Raji (cell line): ENCODE data around the gene CLCNKA.

ENCODE experiments used
- POLR2A ChIP-seq: IDR thresholded peaks from 2 replicates; pipeline ENCODE4 v1.6.1; 2011; ENCODE audit warnings: low read depth, low read length, control low read depth; ENCODE audit not compliant: insufficient read depth

CLCNKA gene

DNA sequence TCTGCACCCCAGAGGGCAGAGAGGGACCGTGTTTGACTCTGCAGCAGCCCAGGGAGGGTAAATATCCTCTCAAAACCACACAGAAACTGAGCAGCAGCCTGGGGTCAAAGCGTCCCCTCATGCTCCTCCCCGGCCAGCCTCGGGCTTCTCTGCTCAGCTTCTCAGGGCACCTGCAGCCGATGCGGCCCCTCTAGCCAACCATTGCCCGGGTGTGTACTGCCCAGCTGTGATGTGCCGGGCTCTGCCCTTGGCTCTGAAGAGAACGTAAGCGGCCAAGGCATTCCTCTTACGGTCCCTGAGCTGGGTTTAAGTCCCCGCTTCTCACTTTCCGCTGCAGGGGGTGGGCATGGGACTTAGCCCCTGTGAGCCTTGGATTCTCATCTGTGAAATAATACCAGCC lies 46.1 kb downstream of the CLCNKA start:
- no peak for TF ChIP-seq POLR2A

- no peak for TF ChIP-seq POLR2A
Observed at GRCh38 chr1:16068356-16069270, 46.8 kb downstream of the CLCNKA start.

DNA sequence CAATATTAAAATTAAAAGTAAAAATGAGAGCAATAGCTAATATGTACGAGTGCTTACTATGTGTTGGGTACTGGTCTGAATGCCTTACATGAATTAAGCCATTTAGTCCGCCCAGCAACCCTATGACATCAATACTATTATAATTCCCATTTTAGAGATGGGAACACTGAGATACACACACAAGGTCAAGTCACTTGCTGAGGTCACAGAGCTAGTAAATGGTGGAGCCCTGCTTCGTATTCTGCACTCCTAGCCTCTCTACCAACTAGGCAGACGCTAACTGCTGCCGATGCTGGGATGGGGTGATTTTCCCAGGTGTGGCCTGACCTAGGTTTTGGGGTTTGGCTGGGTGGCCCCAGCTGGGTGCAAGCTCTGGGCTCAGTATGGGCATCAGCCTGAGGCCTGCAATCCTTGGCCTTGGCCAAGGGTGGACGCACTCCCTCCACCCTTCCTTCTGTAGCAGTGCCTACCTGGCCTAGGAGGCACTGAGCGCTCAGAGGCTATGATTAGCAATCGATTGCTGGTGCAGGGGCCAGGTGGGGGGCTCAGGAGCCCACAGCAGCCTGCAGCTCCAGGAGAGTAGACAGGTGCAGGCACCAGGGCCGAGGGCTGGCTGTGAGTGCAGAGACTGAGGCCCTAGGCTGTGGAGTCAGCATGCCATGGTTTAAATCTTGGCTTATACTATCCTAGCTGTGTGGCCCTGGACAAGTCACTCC lies 49.0 kb downstream of the CLCNKA start:
- no peak for TF ChIP-seq POLR2A

- TF ChIP-seq POLR2A: no peak
Observed at GRCh38 chr1:16071614-16072013, 49.8 kb downstream of the CLCNKA start.

DNA sequence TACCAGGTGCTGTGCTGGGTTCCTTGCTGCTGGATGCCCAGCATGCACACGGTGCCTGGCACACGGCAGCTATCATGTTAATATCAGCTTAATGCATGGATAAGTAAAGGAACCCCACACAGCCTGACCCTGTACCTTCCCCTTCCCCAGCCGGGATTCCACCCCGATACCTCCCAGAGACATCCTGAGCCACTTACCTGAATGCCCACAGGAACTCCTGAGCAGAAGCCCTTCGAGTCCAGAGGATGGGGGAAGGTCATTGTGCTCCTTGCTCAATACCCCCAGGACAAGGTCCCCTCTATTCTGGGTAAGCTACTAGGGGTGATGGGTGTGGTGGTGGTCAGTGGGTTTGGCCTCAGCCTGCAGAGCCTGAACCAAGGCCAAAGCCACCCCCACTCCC lies 50.3 kb downstream of the CLCNKA start:
- no peak for TF ChIP-seq POLR2A

DNA sequence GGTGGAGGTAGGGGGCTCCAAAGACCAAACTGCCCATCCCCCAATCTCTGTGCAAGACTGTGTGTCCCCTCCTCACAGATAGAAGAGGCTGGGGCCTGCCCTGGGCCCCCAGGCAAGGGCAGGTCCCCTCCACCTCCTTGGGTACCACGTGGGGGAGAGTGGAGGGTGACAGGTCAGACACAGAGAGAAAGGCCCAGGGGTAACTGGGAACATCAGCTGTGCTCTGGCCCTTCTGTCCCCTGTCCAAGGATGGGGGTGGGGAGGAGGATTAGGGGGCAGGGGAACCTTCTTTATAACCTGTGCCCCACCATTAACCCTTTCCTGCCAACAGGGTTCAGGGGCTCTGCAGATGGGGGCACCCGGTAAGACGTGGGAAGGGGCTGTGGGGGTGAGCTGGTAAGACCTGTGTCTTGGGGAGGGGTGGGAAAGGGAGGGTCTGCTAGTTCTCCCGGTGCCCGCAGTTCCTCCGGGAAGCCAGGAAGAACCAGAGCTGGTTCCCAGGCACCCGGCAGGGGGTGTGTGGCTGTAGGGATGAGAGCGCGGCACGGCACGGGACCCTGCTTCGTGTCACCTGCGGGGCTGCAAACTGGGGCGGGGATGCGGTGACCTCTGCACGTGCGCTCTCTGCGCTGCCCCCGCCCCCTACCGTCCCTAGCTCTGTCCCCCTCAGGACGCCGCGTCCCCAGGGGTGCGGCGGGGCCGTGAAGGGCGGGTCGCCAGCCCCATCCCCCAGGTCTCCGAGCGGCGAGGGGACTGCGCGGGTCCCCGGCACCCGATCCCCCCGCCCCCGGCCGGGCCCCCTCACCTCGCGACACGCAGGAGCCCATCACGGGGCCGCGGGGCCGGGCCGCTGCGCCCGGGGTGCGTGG lies 51.0 kb downstream of the CLCNKA start:
- TF ChIP-seq POLR2A: no peak

GRCh38 chr1:16073490-16074119 lies 51.8 kb downstream of the CLCNKA start, which contains the start of gene FAM131C:
Gene FAM131C, minus strand, starts transcription at chr1:16073651. Its CDS starts 209 bp downstream, at chr1:16073442.
- TF ChIP-seq POLR2A: no peak

GRCh38 chr1:16074217-16074616 lies 52.4 kb downstream of the CLCNKA start:
- no peak for TF ChIP-seq POLR2A

DNA sequence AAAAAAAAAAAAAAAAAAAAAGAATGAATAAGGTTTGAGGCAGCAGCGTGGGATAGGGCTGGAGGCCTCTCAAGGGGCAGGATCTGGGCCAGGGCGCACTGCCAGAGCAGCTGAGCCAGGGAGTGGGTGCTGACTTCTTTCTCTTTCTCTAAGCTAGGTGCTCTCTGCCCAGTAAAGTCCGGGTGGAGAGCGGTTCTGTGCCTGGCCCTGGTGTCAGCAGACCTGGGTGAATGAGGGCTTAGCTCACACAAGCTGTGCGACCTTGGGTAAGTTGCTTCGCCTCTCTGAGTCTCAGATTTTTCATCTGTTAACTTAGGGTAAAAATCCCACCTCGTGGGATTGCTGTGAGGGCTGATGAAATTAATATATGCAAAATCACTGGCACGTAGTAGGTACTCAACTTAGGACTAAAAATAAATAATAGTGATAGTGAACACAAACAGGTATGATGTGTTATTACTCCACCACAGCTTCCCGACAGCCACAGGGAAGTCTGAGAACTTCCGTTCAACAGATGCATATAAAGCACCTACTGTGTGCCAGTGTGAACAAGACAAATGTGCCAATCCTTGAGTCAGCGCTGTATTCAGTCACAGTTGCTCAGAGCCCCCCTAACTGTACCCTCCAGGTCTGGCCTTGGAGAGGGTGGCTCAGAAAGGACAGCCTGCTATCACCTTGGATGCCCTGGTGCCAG lies 53.6 kb downstream of the CLCNKA start:
- no peak for TF ChIP-seq POLR2A

- no peak for TF ChIP-seq POLR2A
Observed at GRCh38 chr1:16076031-16076864, 54.4 kb downstream of the CLCNKA start.

- TF ChIP-seq POLR2A: no peak
Observed at GRCh38 chr1:16076865-16077238, 55.0 kb downstream of the CLCNKA start.

- TF ChIP-seq POLR2A: no peak
Observed at GRCh38 chr1:16077406-16078245, 55.8 kb downstream of the CLCNKA start.
